ENCODE measurements around the gene CCN2. TPM values are rescaled to one million over a fixed set of nuclear protein-coding genes. Genes with fewer than 3 reads are reported as not detected.
"Not testable (repeated sequence)": the region's sequence is repeated elsewhere in the genome, so short reads cannot be mapped to it uniquely, and the experiment has no call there.

Gene CCN2
- total RNA-seq, 1 experiment from 2014 or later: 20.2 TPM

DNA sequence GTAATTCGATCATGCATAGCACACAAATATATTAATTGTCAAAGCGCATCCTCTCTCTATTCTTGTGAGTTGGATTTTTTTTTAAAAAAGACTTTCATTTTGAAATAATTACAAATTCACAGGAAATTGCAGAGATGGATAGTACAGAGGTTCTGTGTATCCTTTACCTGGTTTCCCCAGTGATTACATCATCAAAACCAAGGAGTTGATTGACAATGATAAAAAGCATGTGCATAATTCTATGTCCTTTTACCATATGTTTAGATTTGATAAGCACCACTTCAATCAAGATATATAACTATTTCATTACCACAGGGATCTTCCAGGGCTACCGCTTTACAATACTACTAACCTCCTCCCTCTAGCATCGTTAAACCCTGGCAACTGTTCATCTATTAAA, 40.2 kb downstream of the CCN2 start:
- Histone ChIP-seq H3F3A (ENCODE audit: insufficient read depth, low read depth) (no peaks in the 10 kb centered on the region), H3K79me2 (ENCODE audit: low read depth) (no peaks in the 10 kb centered on the region), H3K36me3 (ENCODE audit: low read depth) (no peaks in the 10 kb centered on the region), H3K4me3 (no peak overlapping the region), H3K4me2 (no peak overlapping the region), H3K9me3 (ENCODE audit: insufficient read depth, low read depth) (no peaks in the 10 kb centered on the region), H3K27ac (no peak overlapping the region), H3K4me1 (replicated peaks; ENCODE audit: insufficient read depth) (no peaks in the 10 kb centered on the region), H3K9me2 (ENCODE audit: insufficient read depth) (0 out of 2 replicates have a peak, but pooled peaks cover 11% of the 10 kb centered on the region), H3K27me3 (ENCODE audit: insufficient read depth, low read depth) (0 out of 2 replicates have a peak, but pooled peaks cover 7% of the 10 kb centered on the region), H4K20me1 (ENCODE audit: insufficient read depth) (no peaks in the 10 kb centered on the region), H2AFZ (no peak overlapping the region)
- intact Hi-C loops (cut with micrococcal nuclease; ENCODE audit: unreplicated experiment): loop anchor here (1.0 to 10.0 kb wide), 2 partner anchors 129 to 484 kb away; no protein-coding TSS in a partner anchor
- no TSS peak for BruUV-seq (replicated peaks)
- CTCF ChIA-PET: interaction anchor here (0.7 to 2.7 kb wide), 2 partner anchors 216 to 1726 kb away, joined by 5 to 10 read pairs; no protein-coding TSS in a partner anchor
- TF ChIP-seq EZH2 (IDR thresholded peaks at IDR 0.05; ENCODE audit: low read depth): no peak
- no peak for TF ChIP-seq CTCF (conservative IDR thresholded peaks at IDR 0.05)
- POLR2A ChIA-PET (ENCODE audit: unreplicated experiment): no interaction called here
- no peak for DNase-seq

DNA sequence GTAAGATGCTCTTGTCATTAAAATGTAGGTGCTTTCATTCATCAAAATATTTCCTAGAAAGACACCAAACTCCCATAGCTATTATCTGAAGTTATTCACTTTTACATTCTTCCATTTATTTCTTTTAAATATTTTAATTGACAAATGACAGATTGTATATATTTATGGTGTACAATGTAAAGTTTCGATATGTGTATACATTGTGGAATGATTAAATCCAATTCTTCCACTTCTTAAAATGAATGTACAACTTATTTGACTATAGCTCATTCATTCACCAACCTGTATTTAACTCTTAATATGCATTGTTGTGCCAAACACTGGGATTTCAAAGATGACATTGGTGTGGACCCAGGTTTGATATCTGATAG, 41.0 kb downstream of the CCN2 start:
- 0 out of 2 replicates have a peak, but pooled peaks cover 11% of the 10 kb centered on the region for H3K9me2 ChIP-seq (ENCODE audit: insufficient read depth)
- no peaks in the 10 kb centered on the region for H3F3A ChIP-seq (ENCODE audit: insufficient read depth, low read depth)
- H3K4me1 ChIP-seq (replicated peaks; ENCODE audit: insufficient read depth): no peaks in the 10 kb centered on the region
- intact Hi-C loops (cut with micrococcal nuclease; ENCODE audit: unreplicated experiment): loop anchor here (1.0 to 10.0 kb wide), 2 partner anchors 128 to 485 kb away; no protein-coding TSS in a partner anchor
- no peak for DNase-seq
- POLR2A ChIA-PET (ENCODE audit: unreplicated experiment): no interaction called here
- no peak for TF ChIP-seq EZH2 (IDR thresholded peaks at IDR 0.05; ENCODE audit: low read depth)
- peak; percentile 32; the same call in 1 of the 2 replicates for TF ChIP-seq CTCF (conservative IDR thresholded peaks at IDR 0.05)
- no peak overlapping the region for H3K4me2 ChIP-seq
- no peak overlapping the region for H3K27ac ChIP-seq
- no peak overlapping the region for H2AFZ ChIP-seq
- 0 out of 2 replicates have a peak, but pooled peaks cover 7% of the 10 kb centered on the region for H3K27me3 ChIP-seq (ENCODE audit: insufficient read depth, low read depth)
- no peaks in the 10 kb centered on the region for H3K36me3 ChIP-seq (ENCODE audit: low read depth)
- H4K20me1 ChIP-seq (ENCODE audit: insufficient read depth): no peaks in the 10 kb centered on the region
- H3K79me2 ChIP-seq (ENCODE audit: low read depth): no peaks in the 10 kb centered on the region
- H3K9me3 ChIP-seq (ENCODE audit: insufficient read depth, low read depth): no peaks in the 10 kb centered on the region
- BruUV-seq (replicated peaks): no TSS peak
- no peak overlapping the region for H3K4me3 ChIP-seq
- CTCF ChIA-PET: interaction anchor here (0.7 to 2.7 kb wide), 3 partner anchors 157 to 331 kb away, joined by 3 to 10 read pairs (median 4); no protein-coding TSS in a partner anchor

- no TSS peak for BruUV-seq (replicated peaks)
These were observed 41.6 kb downstream of the CCN2 start for GRCh38 chr6:131909408-131910218.

GRCh38 chr6:131908787-131909186, 42.4 kb downstream of the CCN2 start:
- BruUV-seq (replicated peaks); H3K4me1 ChIP-seq (replicated peaks; ENCODE audit: insufficient read depth); CTCF ChIA-PET; intact Hi-C loops (cut with micrococcal nuclease; ENCODE audit: unreplicated experiment); H4K20me1 ChIP-seq (ENCODE audit: insufficient read depth); DNase-seq; H3K27me3 ChIP-seq (ENCODE audit: insufficient read depth, low read depth); H3F3A ChIP-seq (ENCODE audit: insufficient read depth, low read depth); H3K36me3 ChIP-seq (ENCODE audit: low read depth); H3K79me2 ChIP-seq (ENCODE audit: low read depth); H3K27ac ChIP-seq; H3K4me3 ChIP-seq; H2AFZ ChIP-seq; H3K9me3 ChIP-seq (ENCODE audit: insufficient read depth, low read depth); H3K4me2 ChIP-seq: not testable (repeated sequence)
- H3K9me2 ChIP-seq (ENCODE audit: insufficient read depth): 0 out of 2 replicates have a peak, but pooled peaks cover 11% of the 10 kb centered on the region
- POLR2A ChIA-PET (ENCODE audit: unreplicated experiment): interaction anchor here (0.6 kb wide), 1 partner anchor 126 kb away, joined by 3 read pairs; no protein-coding TSS in a partner anchor

More at GRCh38 chr6:131909408-131910218, 41.6 kb downstream of the CCN2 start:
- Histone ChIP-seq H4K20me1 (ENCODE audit: insufficient read depth) (no peaks in the 10 kb centered on the region), H2AFZ (no peak overlapping the region), H3K4me2 (no peak overlapping the region), H3K36me3 (ENCODE audit: low read depth) (no peaks in the 10 kb centered on the region), H3K9me3 (ENCODE audit: insufficient read depth, low read depth) (no peaks in the 10 kb centered on the region), H3F3A (ENCODE audit: insufficient read depth, low read depth) (no peaks in the 10 kb centered on the region), H3K27ac (no peak overlapping the region), H3K9me2 (ENCODE audit: insufficient read depth) (0 out of 2 replicates have a peak, but pooled peaks cover 11% of the 10 kb centered on the region), H3K4me1 (replicated peaks; ENCODE audit: insufficient read depth) (no peaks in the 10 kb centered on the region), H3K4me3 (no peak overlapping the region), H3K27me3 (ENCODE audit: insufficient read depth, low read depth) (0 out of 2 replicates have a peak, but pooled peaks cover 7% of the 10 kb centered on the region), H3K79me2 (ENCODE audit: low read depth) (no peaks in the 10 kb centered on the region)
- DNase-seq: peak; percentile 61 to 65
- no peak for TF ChIP-seq EZH2 (IDR thresholded peaks at IDR 0.05; ENCODE audit: low read depth)
- TF ChIP-seq CTCF (conservative IDR thresholded peaks at IDR 0.05): peak; percentile 99
- intact Hi-C loops (cut with micrococcal nuclease; ENCODE audit: unreplicated experiment): loop anchor here (1.0 to 10.0 kb wide), 2 partner anchors 127 to 485 kb away; no protein-coding TSS in a partner anchor
- CTCF ChIA-PET: interaction anchor here (0.7 to 2.7 kb wide), 4 partner anchors 156 to 330 kb away, joined by 3 to 10 read pairs (median 4); no protein-coding TSS in a partner anchor
- POLR2A ChIA-PET (ENCODE audit: unreplicated experiment): interaction anchor here (0.6 kb wide), 1 partner anchor 127 kb away, joined by 3 read pairs; no protein-coding TSS in a partner anchor

DNA sequence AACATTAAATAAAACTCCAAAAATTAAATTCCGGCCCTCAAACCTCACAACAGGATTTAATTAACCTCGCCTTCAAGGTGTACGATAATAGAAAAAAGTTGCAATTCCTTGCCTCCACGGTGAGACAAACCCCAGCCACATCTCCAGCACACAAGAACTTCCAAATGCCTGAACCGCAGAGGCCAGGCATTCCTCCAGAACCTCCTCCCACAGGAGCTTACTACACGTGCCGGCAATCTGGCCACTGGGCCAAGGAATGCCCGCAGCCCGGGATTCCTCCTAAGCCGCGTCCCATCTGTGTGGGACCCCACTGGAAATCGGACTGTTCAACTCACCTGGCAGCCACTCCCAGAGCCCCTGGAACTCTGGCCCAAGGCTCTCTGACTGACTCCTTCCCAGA, 47.4 kb downstream of the CCN2 start:
- H3K4me3 ChIP-seq; H3K4me2 ChIP-seq; H4K20me1 ChIP-seq (ENCODE audit: insufficient read depth); DNase-seq; H3K27ac ChIP-seq; H3K4me1 ChIP-seq (replicated peaks; ENCODE audit: insufficient read depth); H3K9me3 ChIP-seq (ENCODE audit: insufficient read depth, low read depth); intact Hi-C loops (cut with micrococcal nuclease; ENCODE audit: unreplicated experiment); CTCF ChIA-PET; H3K79me2 ChIP-seq (ENCODE audit: low read depth); H3K27me3 ChIP-seq (ENCODE audit: insufficient read depth, low read depth); H3F3A ChIP-seq (ENCODE audit: insufficient read depth, low read depth); POLR2A ChIA-PET (ENCODE audit: unreplicated experiment); H2AFZ ChIP-seq; H3K36me3 ChIP-seq (ENCODE audit: low read depth); H3K9me2 ChIP-seq (ENCODE audit: insufficient read depth); BruUV-seq (replicated peaks): not testable (repeated sequence)
